HEK293 (cell line): ENCODE results near the gene PAK2.

Source experiments
- ZIC2 ChIP-seq: fragments of 450-650 bp; formaldehyde crosslinking; IDR thresholded peaks from 2 replicates; pipeline ENCODE4 v1.5.1; 2016; ENCODE audit warnings: missing biosample characterization, missing genetic modification characterization
- ZNF274 ChIP-seq, 2 experiments: fragments of 200-500 bp in 1 of 2; fragments of 450-650 bp in 1 of 2; sonication (Bioruptor generic) in 1 of 2; formaldehyde crosslinking in 1 of 2; IDR thresholded peaks; 2 replicates each; pipeline versions ENCODE4 v1.5.1 to v1.6.1; 2014 to 2016; ENCODE audit warnings: borderline replicate concordance in 1 of 2, inconsistent platforms in 1 of 2, low read length in 1 of 2, missing biosample characterization in 1 of 2, missing genetic modification characterization in 1 of 2
- TF ChIP-seq, protein P1 (sequence below): fragments of 450-650 bp; formaldehyde crosslinking; IDR thresholded peaks from 2 replicates; pipeline ENCODE4 v1.5.1; 2016; ENCODE audit warnings: missing biosample characterization, missing genetic modification characterization

DNA sequence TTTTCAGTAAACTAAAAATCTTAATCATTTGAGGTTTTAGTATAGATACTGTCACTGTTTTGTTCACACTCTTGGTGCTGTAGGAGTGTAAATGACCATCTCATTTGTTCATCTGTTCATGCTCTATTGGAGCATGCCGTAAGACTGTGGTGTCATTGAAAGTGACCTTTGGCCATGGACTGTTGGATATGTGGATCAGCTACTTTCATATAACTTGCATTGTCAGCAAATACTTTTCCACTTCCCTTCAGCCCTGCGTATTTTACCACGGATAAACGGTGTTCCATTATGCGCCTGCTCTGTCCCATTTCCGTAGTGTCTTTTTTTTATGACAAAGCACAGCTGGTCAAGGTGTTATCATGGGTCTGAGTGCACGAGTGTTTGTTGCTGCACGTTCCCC lies 95.4 kb downstream of the PAK2 start:
- TF ChIP-seq, protein P1, sequence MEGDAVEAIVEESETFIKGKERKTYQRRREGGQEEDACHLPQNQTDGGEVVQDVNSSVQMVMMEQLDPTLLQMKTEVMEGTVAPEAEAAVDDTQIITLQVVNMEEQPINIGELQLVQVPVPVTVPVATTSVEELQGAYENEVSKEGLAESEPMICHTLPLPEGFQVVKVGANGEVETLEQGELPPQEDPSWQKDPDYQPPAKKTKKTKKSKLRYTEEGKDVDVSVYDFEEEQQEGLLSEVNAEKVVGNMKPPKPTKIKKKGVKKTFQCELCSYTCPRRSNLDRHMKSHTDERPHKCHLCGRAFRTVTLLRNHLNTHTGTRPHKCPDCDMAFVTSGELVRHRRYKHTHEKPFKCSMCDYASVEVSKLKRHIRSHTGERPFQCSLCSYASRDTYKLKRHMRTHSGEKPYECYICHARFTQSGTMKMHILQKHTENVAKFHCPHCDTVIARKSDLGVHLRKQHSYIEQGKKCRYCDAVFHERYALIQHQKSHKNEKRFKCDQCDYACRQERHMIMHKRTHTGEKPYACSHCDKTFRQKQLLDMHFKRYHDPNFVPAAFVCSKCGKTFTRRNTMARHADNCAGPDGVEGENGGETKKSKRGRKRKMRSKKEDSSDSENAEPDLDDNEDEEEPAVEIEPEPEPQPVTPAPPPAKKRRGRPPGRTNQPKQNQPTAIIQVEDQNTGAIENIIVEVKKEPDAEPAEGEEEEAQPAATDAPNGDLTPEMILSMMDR = no peak
- TF ChIP-seq ZIC2 (tag by site-specific recombination) (no peak), ZNF274 (IDR thresholded peaks at IDR 0.05; ENCODE audit: low read length) (no peak), ZNF274 (tag by site-specific recombination; IDR thresholded peaks at IDR 0.05; ENCODE audit: borderline replicate concordance) (no peak)
